SU-DHL-6 (cell line): Measurements from ENCODE around the gene AOAH.

ENCODE experiments used
- H2AFZ ChIP-seq: fragments of 200-600 bp; sonication (generic); 2 replicates; pipeline ENCODE4 v1.6.1; 2014; ENCODE audit warnings: low read depth, mild to moderate bottlenecking, moderate library complexity, mixed read lengths, antibody characterized with exemption, low read length; ENCODE audit not compliant: severe bottlenecking
- H3F3A ChIP-seq: fragments of 200-600 bp; shearing (Covaris generic); 2 replicates; pipeline ENCODE4 v1.6.0; 2016; ENCODE audit warnings: antibody characterized with exemption, mild to moderate bottlenecking; ENCODE audit not compliant: insufficient read depth
- H3K27ac ChIP-seq: fragments of 200-600 bp; sonication (generic); 2 replicates; pipeline ENCODE4 v1.5.1; 2016; ENCODE audit warnings: low read depth, mild to moderate bottlenecking, low read length, moderate library complexity, mixed read lengths
- H3K27me3 ChIP-seq: fragments of 200-600 bp; sonication (generic), shearing (Covaris generic); 2 replicates; pipeline ENCODE4 v1.6.0; 2014; ENCODE audit warnings: mild to moderate bottlenecking, low read length
- H3K36me3 ChIP-seq: fragments of 200-600 bp; sonication (generic); 2 replicates; pipeline ENCODE4 v1.6.1; 2014; ENCODE audit warnings: mild to moderate bottlenecking, low read length, mixed read lengths
- H3K4me2 ChIP-seq: fragments of 300-600, 200-600 bp; shearing (Covaris generic), sonication (generic); 2 replicates; pipeline ENCODE4 v1.6.0; 2014; ENCODE audit warnings: low read length, low read depth, mild to moderate bottlenecking; ENCODE audit not compliant: poor library complexity, severe bottlenecking
- H3K4me3 ChIP-seq: fragments of 200-600 bp; sonication (generic); 2 replicates; pipeline ENCODE4 v1.5.1; 2014; ENCODE audit warnings: antibody characterized with exemption, low read length, mild to moderate bottlenecking, mixed read lengths; ENCODE audit not compliant: insufficient read depth, poor library complexity, severe bottlenecking
- H3K79me2 ChIP-seq: fragments of 200-600 bp; sonication (generic); 2 replicates; pipeline ENCODE4 v1.6.1; 2014; ENCODE audit warnings: mild to moderate bottlenecking, low read length, moderate library complexity; ENCODE audit not compliant: insufficient read depth
- H3K9ac ChIP-seq: fragments of 200-600 bp; sonication (generic); 2 replicates; pipeline ENCODE4 v1.7.0; 2014; ENCODE audit warnings: mild to moderate bottlenecking, low read length
- H3K9me2 ChIP-seq: fragments of 200-600 bp; sonication (generic); replicated peaks from 2 replicates; pipeline ENCODE4 v1.6.1; 2014; ENCODE audit warnings: low read length; ENCODE audit not compliant: insufficient read depth
- H3K9me3 ChIP-seq: fragments of 200-600 bp; sonication (generic); 2 replicates; pipeline ENCODE4 v1.6.1; 2014; ENCODE audit warnings: low read length, mixed read lengths; ENCODE audit not compliant: insufficient read depth
- H4K20me1 ChIP-seq: fragments of 200-600 bp; sonication (generic); 2 replicates; pipeline ENCODE4 v1.6.1; 2014; ENCODE audit warnings: low read depth, mild to moderate bottlenecking, antibody characterized with exemption, low read length, moderate library complexity, mixed read lengths
- CTCF ChIP-seq: fragments of 200-600 bp; sonication (generic); IDR thresholded peaks from one replicate; pipeline ENCODE4 v1.5.1; 2017; ENCODE audit warnings: antibody characterized with exemption, mild to moderate bottlenecking, low read length, moderate library complexity; ENCODE audit not compliant: insufficient read depth, poor library complexity, severe bottlenecking
- EZH2phosphoT487 ChIP-seq: fragments of 200-600 bp; sonication (generic), shearing (Covaris generic); conservative IDR thresholded peaks from 2 replicates; pipeline ENCODE4 v1.6.1; 2018; ENCODE audit warnings: mild to moderate bottlenecking, antibody characterized with exemption, low read length, moderate library complexity, mixed read lengths

The AOAH gene

GRCh38 chr7:36748017-36748487 is 23.8 kb upstream of the AOAH start:
- H3K9me2 ChIP-seq = no peaks in the 10 kb centered on the region
- H3K9me3 ChIP-seq = no peaks in the 10 kb centered on the region
- no peaks in the 10 kb centered on the region for H4K20me1 ChIP-seq
- no peaks in the 10 kb centered on the region for H3K27me3 ChIP-seq
- no peaks in the 10 kb centered on the region for H3K79me2 ChIP-seq
- TF ChIP-seq EZH2phosphoT487 (no peak), CTCF (no peak)
- H3K4me2 ChIP-seq = no peak overlapping the region
- no peak overlapping the region for H2AFZ ChIP-seq
- H3K27ac ChIP-seq = no peak overlapping the region
- no peak overlapping the region for H3K9ac ChIP-seq
- no peak overlapping the region for H3K4me3 ChIP-seq
- H3K36me3 ChIP-seq = no peaks in the 10 kb centered on the region
- H3F3A ChIP-seq = no peaks in the 10 kb centered on the region

- H3K4me2 ChIP-seq = no peak overlapping the region
- TF ChIP-seq CTCF (no peak), EZH2phosphoT487 (no peak)
- no peaks in the 10 kb centered on the region for H3K9me3 ChIP-seq
- H3K4me3 ChIP-seq = no peak overlapping the region
- no peaks in the 10 kb centered on the region for H3F3A ChIP-seq
- H3K9me2 ChIP-seq = no peaks in the 10 kb centered on the region
- no peak overlapping the region for H2AFZ ChIP-seq
- no peaks in the 10 kb centered on the region for H4K20me1 ChIP-seq
- no peak overlapping the region for H3K27ac ChIP-seq
- no peaks in the 10 kb centered on the region for H3K27me3 ChIP-seq
- H3K36me3 ChIP-seq = no peaks in the 10 kb centered on the region
- H3K79me2 ChIP-seq = no peaks in the 10 kb centered on the region
- H3K9ac ChIP-seq = no peak overlapping the region
These were observed 23.2 kb upstream of the AOAH start for GRCh38 chr7:36747280-36748016.

- no peaks in the 10 kb centered on the region for H3K9me3 ChIP-seq
- H3F3A ChIP-seq = no peaks in the 10 kb centered on the region
- no peaks in the 10 kb centered on the region for H4K20me1 ChIP-seq
- H2AFZ ChIP-seq = no peak overlapping the region
- H3K9me2 ChIP-seq = no peaks in the 10 kb centered on the region
- no peaks in the 10 kb centered on the region for H3K79me2 ChIP-seq
- no peak overlapping the region for H3K9ac ChIP-seq
- H3K4me3 ChIP-seq = no peak overlapping the region
- no peak overlapping the region for H3K27ac ChIP-seq
- TF ChIP-seq EZH2phosphoT487 (no peak), CTCF (no peak)
- H3K27me3 ChIP-seq = no peaks in the 10 kb centered on the region
- H3K4me2 ChIP-seq = no peak overlapping the region
- no peaks in the 10 kb centered on the region for H3K36me3 ChIP-seq
These were observed 22.1 kb upstream of the AOAH start for GRCh38 chr7:36746347-36746746.
